HEK293 (cell line): ENCODE measurements around the gene SLC38A10.

Source experiments
- CTCF ChIA-PET: fragments of 350-600 bp; formaldehyde crosslinking; extraction: SDS; loops from one replicate; lab custom pipeline; 2021; ENCODE audit warnings: antibody characterized with exemption; lab: Yijun Ruan, JAX
- POLR2A ChIA-PET: fragments of 300-600 bp; formaldehyde crosslinking; extraction: SDS; loops from one replicate; lab custom pipeline; 2020; ENCODE audit warnings: antibody characterized with exemption, inconsistent platforms; lab: Yijun Ruan, JAX
- H3K27ac ChIP-seq: fragments of 200-500 bp; sonication (Bioruptor generic); 2 replicates; pipeline ENCODE4 v1.5.1; 2014; ENCODE audit warnings: low read depth, low read length, control low read depth, inconsistent platforms; ENCODE audit errors: extremely low read depth
- H3K36me3 ChIP-seq, 2 experiments: fragments of 200-500 bp in 1 of 2; sonication (Bioruptor generic) in 1 of 2; 1 replicate in 1 of 2; 2 replicates in 1 of 2; pipeline ENCODE4 v1.5.1; 2014 to 2017; ENCODE audit warnings: inconsistent platforms in 2 of 2, low read length in 2 of 2; ENCODE audit not compliant: control insufficient read depth in 2 of 2, insufficient read depth in 1 of 2
- H3K4me1 ChIP-seq: fragments of 200-500 bp; sonication (Bioruptor generic); 2 replicates; pipeline ENCODE4 v1.5.1; 2014; ENCODE audit warnings: mild to moderate bottlenecking, low read length, inconsistent platforms; ENCODE audit not compliant: control insufficient read depth, insufficient read depth
- H3K4me3 ChIP-seq: 2 replicates; pipeline ENCODE4 v1.5.1; 2011; ENCODE audit warnings: low read depth, mild to moderate bottlenecking, control low read depth, low read length, moderate library complexity
- H3K9me3 ChIP-seq: fragments of 200-500 bp; sonication (Bioruptor generic); 2 replicates; pipeline ENCODE4 v1.5.1; 2014; ENCODE audit warnings: low read depth, low read length, inconsistent platforms; ENCODE audit not compliant: control insufficient read depth, insufficient read depth
- BCL11A ChIP-seq: fragments of 450-650 bp; formaldehyde crosslinking; IDR thresholded peaks from 2 replicates; pipeline ENCODE4 v1.5.1; 2016; ENCODE audit warnings: low read depth, missing biosample characterization, missing genetic modification characterization
- PRDM1 ChIP-seq: fragments of 450-650 bp; formaldehyde crosslinking; IDR thresholded peaks from 2 replicates; pipeline ENCODE4; 2016; ENCODE audit warnings: missing biosample characterization, missing genetic modification characterization
- TCF7L2 ChIP-seq: IDR thresholded peaks from 2 replicates; pipeline ENCODE4 v1.6.1; 2011; ENCODE audit warnings: low read depth, mild to moderate bottlenecking, inconsistent platforms, low read length, moderate library complexity, borderline replicate concordance
- ZBTB8A ChIP-seq: fragments of 450-650 bp; formaldehyde crosslinking; IDR thresholded peaks from 2 replicates; pipeline ENCODE4 v1.5.1; 2016; ENCODE audit warnings: missing biosample characterization, missing genetic modification characterization
- ZFHX2 ChIP-seq: fragments of 450-650 bp; formaldehyde crosslinking; conservative IDR thresholded peaks from 2 replicates; pipeline ENCODE4 v1.5.1; 2016; ENCODE audit warnings: missing biosample characterization, missing genetic modification characterization
- ZNF112 ChIP-seq: fragments of 450-650 bp; formaldehyde crosslinking; IDR thresholded peaks from 2 replicates; pipeline ENCODE4 v1.5.0; 2017; ENCODE audit warnings: missing biosample characterization, missing genetic modification characterization
- ZNF169 ChIP-seq: fragments of 450-650 bp; formaldehyde crosslinking; IDR thresholded peaks from 2 replicates; pipeline ENCODE4 v1.5.1; 2016; ENCODE audit warnings: missing biosample characterization, missing genetic modification characterization
- ZNF274 ChIP-seq, 2 experiments: fragments of 200-500 bp in 1 of 2; fragments of 450-650 bp in 1 of 2; sonication (Bioruptor generic) in 1 of 2; formaldehyde crosslinking in 1 of 2; IDR thresholded peaks; 2 replicates each; pipeline versions ENCODE4 v1.5.1 to v1.6.1; 2014 to 2016; ENCODE audit warnings: borderline replicate concordance in 1 of 2, inconsistent platforms in 1 of 2, low read length in 1 of 2, missing biosample characterization in 1 of 2, missing genetic modification characterization in 1 of 2
- ZNF311 ChIP-seq: fragments of 450-650 bp; formaldehyde crosslinking; IDR thresholded peaks from 2 replicates; pipeline ENCODE4 v1.5.1; 2017; ENCODE audit warnings: missing biosample characterization, missing genetic modification characterization, borderline replicate concordance
- ZNF341 ChIP-seq: fragments of 450-650 bp; formaldehyde crosslinking; IDR thresholded peaks from 2 replicates; pipeline ENCODE4; 2016; ENCODE audit warnings: low read depth, missing biosample characterization, missing genetic modification characterization
- ZNF394 ChIP-seq: fragments of 450-650 bp; formaldehyde crosslinking; IDR thresholded peaks from 2 replicates; pipeline ENCODE4 v1.5.1; 2016; ENCODE audit warnings: missing biosample characterization, missing genetic modification characterization, mild to moderate bottlenecking, moderate library complexity, borderline replicate concordance
- ZNF544 ChIP-seq: fragments of 450-650 bp; formaldehyde crosslinking; IDR thresholded peaks from 2 replicates; pipeline ENCODE4 v1.5.0; 2017; ENCODE audit warnings: missing biosample characterization, missing genetic modification characterization
- ZNF548 ChIP-seq: fragments of 450-650 bp; formaldehyde crosslinking; IDR thresholded peaks from 2 replicates; pipeline ENCODE4 v1.5.1; 2016; ENCODE audit warnings: missing biosample characterization, missing genetic modification characterization
- ZNF555 ChIP-seq: fragments of 450-650 bp; formaldehyde crosslinking; conservative IDR thresholded peaks from 2 replicates; pipeline ENCODE4 v1.5.1; 2017; ENCODE audit warnings: missing biosample characterization, mild to moderate bottlenecking, missing genetic modification characterization, inconsistent platforms
- ZNF621 ChIP-seq: fragments of 450-650 bp; formaldehyde crosslinking; IDR thresholded peaks from 2 replicates; pipeline ENCODE4 v1.5.1; 2017; ENCODE audit warnings: missing biosample characterization, missing genetic modification characterization
- ZNF629 ChIP-seq: fragments of 450-650 bp; formaldehyde crosslinking; IDR thresholded peaks from 2 replicates; pipeline ENCODE4 v1.5.1; 2017; ENCODE audit warnings: missing biosample characterization, missing genetic modification characterization
- ZSCAN30 ChIP-seq: fragments of 450-650 bp; IDR thresholded peaks from 2 replicates; pipeline ENCODE4 v1.5.1; 2018; ENCODE audit warnings: missing biosample characterization, mild to moderate bottlenecking, missing genetic modification characterization, moderate library complexity
- TF ChIP-seq, protein P1 (sequence below): fragments of 450-650 bp; formaldehyde crosslinking; IDR thresholded peaks from 2 replicates; pipeline ENCODE4 v1.5.1; 2017; ENCODE audit warnings: missing biosample characterization, mild to moderate bottlenecking, missing genetic modification characterization, moderate library complexity
- TF ChIP-seq, protein P2 (sequence below): fragments of 450-650 bp; formaldehyde crosslinking; IDR thresholded peaks from 2 replicates; pipeline ENCODE4 v1.5.1; 2016; ENCODE audit warnings: missing biosample characterization, missing genetic modification characterization, borderline replicate concordance
- TF ChIP-seq, protein P3 (sequence below): fragments of 450-650 bp; IDR thresholded peaks from 2 replicates; pipeline ENCODE4 v1.5.1; 2018; ENCODE audit warnings: missing biosample characterization, missing genetic modification characterization
- TF ChIP-seq, protein P4 (sequence below): fragments of 450-650 bp; formaldehyde crosslinking; IDR thresholded peaks from 2 replicates; pipeline ENCODE4 v1.5.1; 2016; ENCODE audit warnings: missing biosample characterization, missing genetic modification characterization
- TF ChIP-seq, protein P5 (sequence below): fragments of 450-650 bp; formaldehyde crosslinking; IDR thresholded peaks from 2 replicates; pipeline ENCODE4 v1.5.1; 2016; ENCODE audit warnings: missing biosample characterization, missing genetic modification characterization
- TF ChIP-seq, protein P6 (sequence below): fragments of 450-650 bp; formaldehyde crosslinking; IDR thresholded peaks from 2 replicates; pipeline ENCODE4 v1.5.1; 2016; ENCODE audit warnings: missing biosample characterization, missing genetic modification characterization, low read depth
- TF ChIP-seq, protein P7 (sequence below): fragments of 450-650 bp; formaldehyde crosslinking; IDR thresholded peaks from 2 replicates; pipeline ENCODE4 v1.5.1; 2016; ENCODE audit warnings: missing biosample characterization, missing genetic modification characterization

Gene SLC38A10

DNA sequence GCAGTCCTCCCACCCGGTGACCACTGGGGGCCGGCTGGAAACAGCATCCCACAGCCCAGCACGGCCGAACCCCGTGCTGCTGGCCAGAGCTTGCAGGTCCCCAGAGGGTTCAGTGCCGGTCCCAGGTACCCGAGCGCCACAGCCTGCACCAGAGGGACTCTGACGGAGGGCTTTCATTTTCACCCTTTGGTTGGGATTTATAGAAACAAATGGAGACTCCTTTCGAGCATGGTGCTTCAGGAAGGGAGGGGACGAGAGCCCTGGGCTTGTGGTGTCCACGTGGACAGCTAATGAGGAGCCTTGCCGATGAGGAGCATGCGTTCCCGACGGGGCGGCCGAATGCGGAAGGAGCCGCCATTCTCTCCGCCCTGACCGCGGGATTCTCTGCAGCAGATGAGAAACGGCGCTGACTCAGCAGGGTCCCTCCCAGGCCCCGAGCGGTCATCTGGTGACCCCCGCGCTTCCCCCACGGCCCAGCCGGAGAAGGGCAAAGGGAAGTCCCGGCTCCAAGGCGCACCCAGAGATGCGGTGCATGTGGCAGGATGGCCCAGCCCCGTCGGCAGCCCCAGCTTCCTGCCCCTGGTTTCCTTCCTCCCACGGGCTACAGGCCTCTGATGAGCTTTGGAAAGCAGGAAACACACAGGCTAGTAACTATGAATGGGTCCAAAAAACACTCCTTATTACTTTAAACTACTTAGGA lies 9.8 kb downstream of the SLC38A10 start (continued):
- no peak for TF ChIP-seq ZNF621 (tag by site-specific recombination)
- TF ChIP-seq PRDM1 = no peak
- TF ChIP-seq, protein P1, sequence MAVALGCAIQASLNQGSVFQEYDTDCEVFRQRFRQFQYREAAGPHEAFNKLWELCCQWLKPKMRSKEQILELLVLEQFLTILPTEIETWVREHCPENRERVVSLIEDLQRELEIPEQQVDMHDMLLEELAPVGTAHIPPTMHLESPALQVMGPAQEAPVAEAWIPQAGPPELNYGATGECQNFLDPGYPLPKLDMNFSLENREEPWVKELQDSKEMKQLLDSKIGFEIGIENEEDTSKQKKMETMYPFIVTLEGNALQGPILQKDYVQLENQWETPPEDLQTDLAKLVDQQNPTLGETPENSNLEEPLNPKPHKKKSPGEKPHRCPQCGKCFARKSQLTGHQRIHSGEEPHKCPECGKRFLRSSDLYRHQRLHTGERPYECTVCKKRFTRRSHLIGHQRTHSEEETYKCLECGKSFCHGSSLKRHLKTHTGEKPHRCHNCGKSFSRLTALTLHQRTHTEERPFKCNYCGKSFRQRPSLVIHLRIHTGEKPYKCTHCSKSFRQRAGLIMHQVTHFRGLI (tag by site-specific recombination) = no peak
- TF ChIP-seq, protein P2, sequence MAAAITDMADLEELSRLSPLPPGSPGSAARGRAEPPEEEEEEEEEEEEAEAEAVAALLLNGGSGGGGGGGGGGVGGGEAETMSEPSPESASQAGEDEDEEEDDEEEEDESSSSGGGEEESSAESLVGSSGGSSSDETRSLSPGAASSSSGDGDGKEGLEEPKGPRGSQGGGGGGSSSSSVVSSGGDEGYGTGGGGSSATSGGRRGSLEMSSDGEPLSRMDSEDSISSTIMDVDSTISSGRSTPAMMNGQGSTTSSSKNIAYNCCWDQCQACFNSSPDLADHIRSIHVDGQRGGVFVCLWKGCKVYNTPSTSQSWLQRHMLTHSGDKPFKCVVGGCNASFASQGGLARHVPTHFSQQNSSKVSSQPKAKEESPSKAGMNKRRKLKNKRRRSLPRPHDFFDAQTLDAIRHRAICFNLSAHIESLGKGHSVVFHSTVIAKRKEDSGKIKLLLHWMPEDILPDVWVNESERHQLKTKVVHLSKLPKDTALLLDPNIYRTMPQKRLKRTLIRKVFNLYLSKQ (tag by site-specific recombination) = no peak
- TF ChIP-seq ZNF341 = no peak
- TF ChIP-seq ZNF311 = no peak
- TF ChIP-seq ZNF629 (tag by site-specific recombination) = no peak
- TF ChIP-seq BCL11A (tag by site-specific recombination) = no peak
- no peak for TF ChIP-seq ZNF544 (tag by site-specific recombination)
- no peak for TF ChIP-seq ZNF548
- TF ChIP-seq ZSCAN30 (tag by site-specific recombination) = no peak
- no peak for TF ChIP-seq ZNF555 (tag by site-specific recombination)

DNA sequence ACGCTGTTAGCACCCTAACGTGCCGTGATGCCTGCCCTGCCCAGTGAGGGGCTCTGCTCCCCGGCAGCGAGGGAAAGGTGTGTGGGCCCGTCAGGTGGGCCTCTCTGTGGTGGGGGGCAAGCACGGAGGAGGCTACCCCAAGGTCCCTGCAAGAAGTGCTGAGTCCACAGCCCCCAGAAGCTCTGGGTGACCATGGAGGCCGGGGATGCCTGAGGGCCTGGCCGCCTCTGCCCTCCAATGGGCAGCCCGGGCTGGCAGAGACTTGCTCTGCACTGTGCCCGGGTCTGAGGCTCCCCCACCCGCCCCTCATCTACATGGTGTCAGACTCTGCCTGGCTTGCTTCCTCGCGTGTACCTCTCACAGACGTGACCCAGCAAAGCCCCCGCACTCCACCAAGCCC lies 12.2 kb downstream of the SLC38A10 start:
- Histone ChIP-seq H3K4me1 (no peaks in the 10 kb centered on the region), H3K36me3 (peaks cover 0 to 84% of the 10 kb centered on the region in 2 experiments), H3K9me3 (no peaks in the 10 kb centered on the region), H3K4me3 (no peak overlapping the region), H3K27ac (no peak overlapping the region)
- ChIA-PET CTCF (no interaction called here), POLR2A (no interaction called here)
- TF ChIP-seq, protein P3, sequence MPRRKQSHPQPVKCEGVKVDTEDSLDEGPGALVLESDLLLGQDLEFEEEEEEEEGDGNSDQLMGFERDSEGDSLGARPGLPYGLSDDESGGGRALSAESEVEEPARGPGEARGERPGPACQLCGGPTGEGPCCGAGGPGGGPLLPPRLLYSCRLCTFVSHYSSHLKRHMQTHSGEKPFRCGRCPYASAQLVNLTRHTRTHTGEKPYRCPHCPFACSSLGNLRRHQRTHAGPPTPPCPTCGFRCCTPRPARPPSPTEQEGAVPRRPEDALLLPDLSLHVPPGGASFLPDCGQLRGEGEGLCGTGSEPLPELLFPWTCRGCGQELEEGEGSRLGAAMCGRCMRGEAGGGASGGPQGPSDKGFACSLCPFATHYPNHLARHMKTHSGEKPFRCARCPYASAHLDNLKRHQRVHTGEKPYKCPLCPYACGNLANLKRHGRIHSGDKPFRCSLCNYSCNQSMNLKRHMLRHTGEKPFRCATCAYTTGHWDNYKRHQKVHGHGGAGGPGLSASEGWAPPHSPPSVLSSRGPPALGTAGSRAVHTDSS (tag by site-specific recombination) = no peak
- TF ChIP-seq, protein P4, sequence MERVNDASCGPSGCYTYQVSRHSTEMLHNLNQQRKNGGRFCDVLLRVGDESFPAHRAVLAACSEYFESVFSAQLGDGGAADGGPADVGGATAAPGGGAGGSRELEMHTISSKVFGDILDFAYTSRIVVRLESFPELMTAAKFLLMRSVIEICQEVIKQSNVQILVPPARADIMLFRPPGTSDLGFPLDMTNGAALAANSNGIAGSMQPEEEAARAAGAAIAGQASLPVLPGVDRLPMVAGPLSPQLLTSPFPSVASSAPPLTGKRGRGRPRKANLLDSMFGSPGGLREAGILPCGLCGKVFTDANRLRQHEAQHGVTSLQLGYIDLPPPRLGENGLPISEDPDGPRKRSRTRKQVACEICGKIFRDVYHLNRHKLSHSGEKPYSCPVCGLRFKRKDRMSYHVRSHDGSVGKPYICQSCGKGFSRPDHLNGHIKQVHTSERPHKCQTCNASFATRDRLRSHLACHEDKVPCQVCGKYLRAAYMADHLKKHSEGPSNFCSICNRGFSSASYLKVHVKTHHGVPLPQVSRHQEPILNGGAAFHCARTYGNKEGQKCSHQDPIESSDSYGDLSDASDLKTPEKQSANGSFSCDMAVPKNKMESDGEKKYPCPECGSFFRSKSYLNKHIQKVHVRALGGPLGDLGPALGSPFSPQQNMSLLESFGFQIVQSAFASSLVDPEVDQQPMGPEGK (tag by site-specific recombination) = no peak
- no peak for TF ChIP-seq ZNF274 (IDR thresholded peaks at IDR 0.05; ENCODE audit: low read length)
- no peak for TF ChIP-seq ZNF274 (tag by site-specific recombination; IDR thresholded peaks at IDR 0.05; ENCODE audit: borderline replicate concordance)
- TF ChIP-seq, protein P5, sequence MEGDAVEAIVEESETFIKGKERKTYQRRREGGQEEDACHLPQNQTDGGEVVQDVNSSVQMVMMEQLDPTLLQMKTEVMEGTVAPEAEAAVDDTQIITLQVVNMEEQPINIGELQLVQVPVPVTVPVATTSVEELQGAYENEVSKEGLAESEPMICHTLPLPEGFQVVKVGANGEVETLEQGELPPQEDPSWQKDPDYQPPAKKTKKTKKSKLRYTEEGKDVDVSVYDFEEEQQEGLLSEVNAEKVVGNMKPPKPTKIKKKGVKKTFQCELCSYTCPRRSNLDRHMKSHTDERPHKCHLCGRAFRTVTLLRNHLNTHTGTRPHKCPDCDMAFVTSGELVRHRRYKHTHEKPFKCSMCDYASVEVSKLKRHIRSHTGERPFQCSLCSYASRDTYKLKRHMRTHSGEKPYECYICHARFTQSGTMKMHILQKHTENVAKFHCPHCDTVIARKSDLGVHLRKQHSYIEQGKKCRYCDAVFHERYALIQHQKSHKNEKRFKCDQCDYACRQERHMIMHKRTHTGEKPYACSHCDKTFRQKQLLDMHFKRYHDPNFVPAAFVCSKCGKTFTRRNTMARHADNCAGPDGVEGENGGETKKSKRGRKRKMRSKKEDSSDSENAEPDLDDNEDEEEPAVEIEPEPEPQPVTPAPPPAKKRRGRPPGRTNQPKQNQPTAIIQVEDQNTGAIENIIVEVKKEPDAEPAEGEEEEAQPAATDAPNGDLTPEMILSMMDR = no peak
- no peak for TF ChIP-seq ZNF169
- TF ChIP-seq TCF7L2 = no peak
- TF ChIP-seq, protein P6, sequence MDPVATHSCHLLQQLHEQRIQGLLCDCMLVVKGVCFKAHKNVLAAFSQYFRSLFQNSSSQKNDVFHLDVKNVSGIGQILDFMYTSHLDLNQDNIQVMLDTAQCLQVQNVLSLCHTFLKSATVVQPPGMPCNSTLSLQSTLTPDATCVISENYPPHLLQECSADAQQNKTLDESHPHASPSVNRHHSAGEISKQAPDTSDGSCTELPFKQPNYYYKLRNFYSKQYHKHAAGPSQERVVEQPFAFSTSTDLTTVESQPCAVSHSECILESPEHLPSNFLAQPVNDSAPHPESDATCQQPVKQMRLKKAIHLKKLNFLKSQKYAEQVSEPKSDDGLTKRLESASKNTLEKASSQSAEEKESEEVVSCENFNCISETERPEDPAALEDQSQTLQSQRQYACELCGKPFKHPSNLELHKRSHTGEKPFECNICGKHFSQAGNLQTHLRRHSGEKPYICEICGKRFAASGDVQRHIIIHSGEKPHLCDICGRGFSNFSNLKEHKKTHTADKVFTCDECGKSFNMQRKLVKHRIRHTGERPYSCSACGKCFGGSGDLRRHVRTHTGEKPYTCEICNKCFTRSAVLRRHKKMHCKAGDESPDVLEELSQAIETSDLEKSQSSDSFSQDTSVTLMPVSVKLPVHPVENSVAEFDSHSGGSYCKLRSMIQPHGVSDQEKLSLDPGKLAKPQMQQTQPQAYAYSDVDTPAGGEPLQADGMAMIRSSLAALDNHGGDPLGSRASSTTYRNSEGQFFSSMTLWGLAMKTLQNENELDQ = no peak
- TF ChIP-seq ZNF112 (tag by site-specific recombination) = no peak
- TF ChIP-seq, protein P7, sequence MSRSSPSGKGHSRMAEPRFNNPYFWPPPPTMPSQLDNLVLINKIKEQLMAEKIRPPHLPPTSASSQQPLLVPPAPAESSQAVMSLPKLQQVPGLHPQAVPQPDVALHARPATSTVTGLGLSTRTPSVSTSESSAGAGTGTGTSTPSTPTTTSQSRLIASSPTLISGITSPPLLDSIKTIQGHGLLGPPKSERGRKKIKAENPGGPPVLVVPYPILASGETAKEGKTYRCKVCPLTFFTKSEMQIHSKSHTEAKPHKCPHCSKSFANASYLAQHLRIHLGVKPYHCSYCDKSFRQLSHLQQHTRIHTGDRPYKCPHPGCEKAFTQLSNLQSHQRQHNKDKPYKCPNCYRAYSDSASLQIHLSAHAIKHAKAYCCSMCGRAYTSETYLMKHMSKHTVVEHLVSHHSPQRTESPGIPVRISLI (tag by site-specific recombination) = no peak
- TF ChIP-seq ZFHX2 (tag by site-specific recombination) = no peak
- TF ChIP-seq ZBTB8A (tag by site-specific recombination) = no peak
- no peak for TF ChIP-seq ZNF394 (tag by site-specific recombination)
